H9 (cell line): ENCODE data around the gene MYO15A. TPM values are rescaled to one million over a fixed set of nuclear protein-coding genes. Genes with fewer than 3 reads are reported as not detected.

Experiments
- DNase-seq: peaks from one replicate; pipeline ENCODE4 v3.0.0-alpha.2; 2017
- H2AFZ ChIP-seq: one replicate; pipeline ENCODE4 v1.6.1; 2013; ENCODE audit warnings: mild to moderate bottlenecking, low read length, control low read depth, moderate library complexity
- H2AK5ac ChIP-seq: 2 replicates; pipeline ENCODE4 v1.6.1; 2013; ENCODE audit warnings: low read length, control low read depth, mixed read lengths; ENCODE audit not compliant: insufficient read length
- H2BK120ac ChIP-seq: one replicate; pipeline ENCODE4 v1.6.1; 2013; ENCODE audit warnings: low read depth, mild to moderate bottlenecking, low read length, control low read depth, inconsistent platforms; ENCODE audit not compliant: poor library complexity, severe bottlenecking
- H2BK12ac ChIP-seq: 2 replicates; pipeline ENCODE4 v1.6.1; 2013; ENCODE audit warnings: low read length, control low read depth, mixed read lengths, low read depth; ENCODE audit not compliant: insufficient read length
- H2BK15ac ChIP-seq: 2 replicates; pipeline ENCODE4 v1.6.1; 2013; ENCODE audit warnings: low read depth, low read length, control low read depth
- H2BK20ac ChIP-seq: one replicate; pipeline ENCODE4 v1.6.1; 2013; ENCODE audit warnings: low read depth, mild to moderate bottlenecking, low read length, control low read depth, inconsistent platforms; ENCODE audit not compliant: poor library complexity, severe bottlenecking
- H2BK5ac ChIP-seq: 2 replicates; pipeline ENCODE4 v1.6.1; 2013; ENCODE audit warnings: low read length, control low read depth, mixed read lengths; ENCODE audit not compliant: insufficient read length
- H3K14ac ChIP-seq: 2 replicates; pipeline ENCODE4 v1.6.1; 2013; ENCODE audit warnings: low read length, control low read depth; ENCODE audit not compliant: insufficient read depth
- H3K18ac ChIP-seq: 2 replicates; pipeline ENCODE4 v1.6.1; 2013; ENCODE audit warnings: low read depth, mild to moderate bottlenecking, mixed read lengths, low read length, control low read depth; ENCODE audit not compliant: insufficient read length
- H3K23ac ChIP-seq: 2 replicates; pipeline ENCODE4 v1.6.1; 2013; ENCODE audit warnings: low read length, control low read depth, mixed read lengths, low read depth; ENCODE audit not compliant: insufficient read length
- H3K23me2 ChIP-seq: 2 replicates; pipeline ENCODE4 v1.6.1; 2013; ENCODE audit warnings: low read depth, mild to moderate bottlenecking, mixed read lengths, low read length, control low read depth; ENCODE audit not compliant: insufficient read length, poor library complexity, severe bottlenecking
- H3K27ac ChIP-seq: 2 replicates; pipeline ENCODE4 v1.5.1; 2013; ENCODE audit warnings: low read length, control low read depth, mixed read lengths, low read depth; ENCODE audit not compliant: insufficient read length
- H3K27me3 ChIP-seq: 2 replicates; pipeline ENCODE4 v1.6.1; 2013; ENCODE audit warnings: low read length, control low read depth, inconsistent platforms; ENCODE audit not compliant: insufficient read depth
- H3K4ac ChIP-seq: 2 replicates; pipeline ENCODE4 v1.6.1; 2013; ENCODE audit warnings: low read depth, mild to moderate bottlenecking, control low read depth, inconsistent platforms, low read length, moderate library complexity
- H3K4me1 ChIP-seq: 2 replicates; pipeline ENCODE4 v1.6.1; 2013; ENCODE audit warnings: low read length, control low read depth, inconsistent platforms; ENCODE audit not compliant: insufficient read depth
- H3K4me2 ChIP-seq: 2 replicates; pipeline ENCODE4 v1.6.1; 2013; ENCODE audit warnings: low read length, control low read depth, mixed read lengths; ENCODE audit not compliant: insufficient read length, insufficient read depth
- H3K56ac ChIP-seq: 2 replicates; pipeline ENCODE4 v1.6.1; 2013; ENCODE audit warnings: low read depth, mild to moderate bottlenecking, mixed read lengths, low read length, control low read depth; ENCODE audit not compliant: insufficient read length
- H3K79me1 ChIP-seq: 2 replicates; pipeline ENCODE4 v1.6.1; 2013; ENCODE audit warnings: low read depth, mild to moderate bottlenecking, moderate library complexity, low read length, control low read depth, inconsistent platforms; ENCODE audit not compliant: insufficient read depth, poor library complexity, severe bottlenecking
- H3K79me2 ChIP-seq: 2 replicates; pipeline ENCODE4 v1.6.1; 2013; ENCODE audit warnings: low read length, control low read depth, inconsistent platforms; ENCODE audit not compliant: insufficient read depth
- H3K9ac ChIP-seq: 2 replicates; pipeline ENCODE4 v1.6.1; 2013; ENCODE audit warnings: low read length, control low read depth, mixed read lengths; ENCODE audit not compliant: insufficient read length; ENCODE audit errors: extremely low read depth
- H3K9me3 ChIP-seq: one replicate; pipeline ENCODE4 v1.6.1; 2013; ENCODE audit warnings: low read depth, low read length, inconsistent platforms; ENCODE audit not compliant: control insufficient read depth
- H3T11ph ChIP-seq: one replicate; pipeline ENCODE4 v1.6.1; 2013; ENCODE audit warnings: mild to moderate bottlenecking, low read length, control low read depth, inconsistent platforms
- H4K20me1 ChIP-seq: one replicate; pipeline ENCODE4 v1.6.1; 2013; ENCODE audit not compliant: control insufficient read depth, insufficient read length, insufficient read depth
- H4K5ac ChIP-seq: 2 replicates; pipeline ENCODE4 v1.6.1; 2013; ENCODE audit warnings: low read depth, mild to moderate bottlenecking, mixed read lengths, low read length, control low read depth; ENCODE audit not compliant: insufficient read length
- H4K8ac ChIP-seq: replicated peaks from 2 replicates; pipeline ENCODE4 v1.6.1; 2013; ENCODE audit warnings: low read length, control low read depth, mixed read lengths, low read depth; ENCODE audit not compliant: insufficient read length
- H4K91ac ChIP-seq: 2 replicates; pipeline ENCODE4 v1.6.1; 2013; ENCODE audit warnings: low read depth, mild to moderate bottlenecking, moderate library complexity, mixed read lengths, low read length, control low read depth; ENCODE audit not compliant: insufficient read length
- H3K27ac Mint-ChIP-seq, 3 experiments: 2 replicates in 2 of 3; 3 replicates in 1 of 3; pipeline ENCODE4 v1.8.0; 2020 to 2021; ENCODE audit warnings: mixed read lengths in 3 of 3, mild to moderate bottlenecking in 1 of 3, moderate library complexity in 1 of 3
- H3K27me3 Mint-ChIP-seq: 2 replicates; pipeline ENCODE4 v1.8.0; 2021; ENCODE audit warnings: low read depth, mild to moderate bottlenecking, moderate library complexity, mixed read lengths
- H3K36me3 Mint-ChIP-seq, 3 experiments: 2 replicates in 2 of 3; 3 replicates in 1 of 3; pipeline ENCODE4 v1.8.0; 2020 to 2021; ENCODE audit warnings: low read depth in 3 of 3, mixed read lengths in 3 of 3; ENCODE audit not compliant: insufficient read depth in 1 of 3
- H3K4me1 Mint-ChIP-seq, 2 experiments: 2 replicates each; pipeline ENCODE4 v1.8.0; 2020; ENCODE audit warnings: mixed read lengths in 2 of 2
- H3K4me3 Mint-ChIP-seq, 2 experiments: 2 replicates in 1 of 2; 3 replicates in 1 of 2; pipeline ENCODE4 v1.8.0; 2020 to 2021; ENCODE audit warnings: mild to moderate bottlenecking in 2 of 2, mixed read lengths in 2 of 2, moderate library complexity in 1 of 2
- H3K9me3 Mint-ChIP-seq, 2 experiments: 2 replicates in 1 of 2; 3 replicates in 1 of 2; pipeline ENCODE4 v1.8.0; 2020; ENCODE audit warnings: mild to moderate bottlenecking in 2 of 2, mixed read lengths in 2 of 2, moderate library complexity in 1 of 2
- CTCF ChIP-seq: fragments of 200-600 bp; sonication (generic); conservative IDR thresholded peaks from 3 replicates; pipeline ENCODE4 v1.8.0; 2021; ENCODE audit warnings: antibody characterized with exemption, mild to moderate bottlenecking
- WGBS: extraction: QIAGEN DNeasy Blood & Tissue Kit; methylation state at CpG from one replicate; pipeline ENCODE4 v1.1.7; 2013; ENCODE audit warnings: missing lambda C conversion rate, low lambda C conversion rate, mixed read lengths; ENCODE audit not compliant: insufficient read length; ENCODE audit errors: extremely low coverage; 5-methylcytosine and 5-hydroxymethylcytosine counted together
- total RNA-seq: library from RNA; stranded (reverse); gene quantifications from 2 replicates; pipeline ENCODE4 v1.2.1, GENCODE V29; 2021

Gene MYO15A
- total RNA-seq, 1 experiment from 2014 or later, result 2.5 TPM

GRCh38 chr17:18145811-18146210 is 37.3 kb downstream of the MYO15A start:
- Mint-ChIP-seq H3K4me3 (no peak overlapping the region), H3K9me3 (no peaks in the 10 kb centered on the region), H3K36me3 (no peaks in the 10 kb centered on the region), H3K4me1 (peaks cover 9 to 15% of the 10 kb centered on the region in 2 experiments), H3K27ac (no peak overlapping the region), H3K27me3 (peaks cover 10% of the 10 kb centered on the region)
- Histone ChIP-seq H2BK20ac (no peak overlapping the region), H2BK5ac (no peak overlapping the region), H2AFZ (no peak overlapping the region), H3K27ac (no peak overlapping the region), H3K4me2 (no peak overlapping the region), H4K91ac (no peak overlapping the region), H3T11ph (no peak overlapping the region), H3K27me3 (no peaks in the 10 kb centered on the region), H3K56ac (no peak overlapping the region), H3K23me2 (no peaks in the 10 kb centered on the region), H2AK5ac (no peak overlapping the region), H4K5ac (no peak overlapping the region), H3K18ac (no peak overlapping the region), H3K9me3 (no peaks in the 10 kb centered on the region), H3K4me1 (peaks cover 3% of the 10 kb centered on the region; the same call in 1 of the 2 replicates), H3K9ac (no peak overlapping the region), H2BK120ac (no peak overlapping the region), H3K4ac (no peak overlapping the region), H4K8ac (no peak overlapping the region), H3K79me1 (no peaks in the 10 kb centered on the region), H2BK12ac (no peak overlapping the region), H2BK15ac (no peak overlapping the region), H4K20me1 (no peaks in the 10 kb centered on the region), H3K79me2 (no peaks in the 10 kb centered on the region), H3K23ac (no peak overlapping the region), H3K14ac (no peak overlapping the region)
- no CpG with 5 or more reads among the region's 13 CpGs for WGBS
- TF ChIP-seq CTCF, result no peak
- no peak for DNase-seq
